OCI-LY3 (cell line): Measurements from ENCODE around the gene F12.

Source experiments
- EZH2phosphoT487 ChIP-seq: fragments of 200-600 bp; shearing (Covaris generic); IDR thresholded peaks from 2 replicates; pipeline ENCODE4 v1.6.1; 2018; ENCODE audit warnings: antibody characterized with exemption, mixed run types, low read depth
- TF ChIP-seq, protein P1 (sequence below): fragments of 200-600, 300-600 bp; sonication (generic); IDR thresholded peaks from 2 replicates; pipeline ENCODE4 v1.5.1; 2014; ENCODE audit warnings: antibody characterized with exemption, low read length, low read depth

DNA sequence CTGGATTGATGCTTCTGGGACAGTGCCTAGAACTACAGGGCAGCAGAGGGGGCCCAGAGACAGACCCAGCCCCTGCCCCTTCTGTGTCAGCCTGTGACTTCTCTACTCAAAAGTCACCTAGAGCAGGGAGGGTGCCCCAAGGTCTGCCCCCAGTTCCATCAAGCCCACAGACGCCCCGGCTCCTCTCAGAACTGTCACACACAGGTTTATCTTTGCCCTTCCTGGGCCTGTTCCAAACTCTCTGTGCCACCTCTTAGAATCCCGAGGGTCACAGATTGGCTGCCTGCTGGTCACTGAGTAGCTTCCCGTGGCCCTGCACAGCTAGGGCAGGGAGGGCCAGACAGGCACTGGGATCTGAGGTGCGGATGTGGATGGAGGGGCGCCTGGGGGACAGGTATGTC is 49.9 kb downstream of the F12 start:
- TF ChIP-seq EZH2phosphoT487, result no peak
- TF ChIP-seq, protein P1, sequence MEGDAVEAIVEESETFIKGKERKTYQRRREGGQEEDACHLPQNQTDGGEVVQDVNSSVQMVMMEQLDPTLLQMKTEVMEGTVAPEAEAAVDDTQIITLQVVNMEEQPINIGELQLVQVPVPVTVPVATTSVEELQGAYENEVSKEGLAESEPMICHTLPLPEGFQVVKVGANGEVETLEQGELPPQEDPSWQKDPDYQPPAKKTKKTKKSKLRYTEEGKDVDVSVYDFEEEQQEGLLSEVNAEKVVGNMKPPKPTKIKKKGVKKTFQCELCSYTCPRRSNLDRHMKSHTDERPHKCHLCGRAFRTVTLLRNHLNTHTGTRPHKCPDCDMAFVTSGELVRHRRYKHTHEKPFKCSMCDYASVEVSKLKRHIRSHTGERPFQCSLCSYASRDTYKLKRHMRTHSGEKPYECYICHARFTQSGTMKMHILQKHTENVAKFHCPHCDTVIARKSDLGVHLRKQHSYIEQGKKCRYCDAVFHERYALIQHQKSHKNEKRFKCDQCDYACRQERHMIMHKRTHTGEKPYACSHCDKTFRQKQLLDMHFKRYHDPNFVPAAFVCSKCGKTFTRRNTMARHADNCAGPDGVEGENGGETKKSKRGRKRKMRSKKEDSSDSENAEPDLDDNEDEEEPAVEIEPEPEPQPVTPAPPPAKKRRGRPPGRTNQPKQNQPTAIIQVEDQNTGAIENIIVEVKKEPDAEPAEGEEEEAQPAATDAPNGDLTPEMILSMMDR, result no peak
